Measurements from ENCODE around the gene PRDM4.

Gene PRDM4, protein sequence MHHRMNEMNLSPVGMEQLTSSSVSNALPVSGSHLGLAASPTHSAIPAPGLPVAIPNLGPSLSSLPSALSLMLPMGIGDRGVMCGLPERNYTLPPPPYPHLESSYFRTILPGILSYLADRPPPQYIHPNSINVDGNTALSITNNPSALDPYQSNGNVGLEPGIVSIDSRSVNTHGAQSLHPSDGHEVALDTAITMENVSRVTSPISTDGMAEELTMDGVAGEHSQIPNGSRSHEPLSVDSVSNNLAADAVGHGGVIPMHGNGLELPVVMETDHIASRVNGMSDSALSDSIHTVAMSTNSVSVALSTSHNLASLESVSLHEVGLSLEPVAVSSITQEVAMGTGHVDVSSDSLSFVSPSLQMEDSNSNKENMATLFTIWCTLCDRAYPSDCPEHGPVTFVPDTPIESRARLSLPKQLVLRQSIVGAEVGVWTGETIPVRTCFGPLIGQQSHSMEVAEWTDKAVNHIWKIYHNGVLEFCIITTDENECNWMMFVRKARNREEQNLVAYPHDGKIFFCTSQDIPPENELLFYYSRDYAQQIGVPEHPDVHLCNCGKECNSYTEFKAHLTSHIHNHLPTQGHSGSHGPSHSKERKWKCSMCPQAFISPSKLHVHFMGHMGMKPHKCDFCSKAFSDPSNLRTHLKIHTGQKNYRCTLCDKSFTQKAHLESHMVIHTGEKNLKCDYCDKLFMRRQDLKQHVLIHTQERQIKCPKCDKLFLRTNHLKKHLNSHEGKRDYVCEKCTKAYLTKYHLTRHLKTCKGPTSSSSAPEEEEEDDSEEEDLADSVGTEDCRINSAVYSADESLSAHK

DNA sequence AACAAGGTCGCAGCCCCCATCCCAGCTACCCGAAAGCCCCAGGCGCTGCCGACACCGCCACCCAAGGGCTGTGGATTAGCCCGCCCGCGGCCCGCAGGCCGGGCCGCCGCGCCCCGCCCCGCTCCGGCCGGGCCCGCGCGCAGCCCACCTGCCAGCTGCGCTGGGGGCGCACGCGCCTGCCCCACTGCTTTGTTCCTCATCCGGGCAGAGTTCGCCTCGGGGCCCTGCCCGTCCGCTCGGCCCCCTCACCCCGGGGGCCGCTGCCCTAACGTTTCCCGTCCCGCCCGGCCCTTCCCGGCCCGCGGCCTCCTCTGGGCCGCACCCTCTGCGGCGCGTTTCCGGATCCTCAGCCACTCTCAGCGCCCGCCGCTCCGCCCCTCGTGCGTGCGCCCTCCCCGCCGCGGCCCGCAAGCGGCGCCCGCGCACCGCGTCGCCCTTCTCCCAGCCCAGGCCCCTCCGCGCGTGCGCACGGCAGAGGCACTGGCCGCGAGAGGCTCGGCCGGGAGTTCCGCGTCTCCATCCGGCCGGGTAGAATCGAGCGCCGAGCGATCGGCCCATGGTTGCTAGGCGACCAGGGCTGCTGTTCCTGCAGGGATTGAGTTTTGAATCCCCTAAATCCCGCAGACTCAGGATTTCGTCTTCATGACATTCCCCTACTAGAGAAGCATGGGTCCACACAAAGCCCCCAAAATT is at the start of gene PRDM4:
Gene PRDM4 (minus strand): TSS at position 329 of the 693 bp plus-strand sequence. CDS start 622 bp downstream, outside the sequence.
- DNase-seq (ENCODE audit: low read depth in 2 of 2): peak; percentile 89 to 90

DNA sequence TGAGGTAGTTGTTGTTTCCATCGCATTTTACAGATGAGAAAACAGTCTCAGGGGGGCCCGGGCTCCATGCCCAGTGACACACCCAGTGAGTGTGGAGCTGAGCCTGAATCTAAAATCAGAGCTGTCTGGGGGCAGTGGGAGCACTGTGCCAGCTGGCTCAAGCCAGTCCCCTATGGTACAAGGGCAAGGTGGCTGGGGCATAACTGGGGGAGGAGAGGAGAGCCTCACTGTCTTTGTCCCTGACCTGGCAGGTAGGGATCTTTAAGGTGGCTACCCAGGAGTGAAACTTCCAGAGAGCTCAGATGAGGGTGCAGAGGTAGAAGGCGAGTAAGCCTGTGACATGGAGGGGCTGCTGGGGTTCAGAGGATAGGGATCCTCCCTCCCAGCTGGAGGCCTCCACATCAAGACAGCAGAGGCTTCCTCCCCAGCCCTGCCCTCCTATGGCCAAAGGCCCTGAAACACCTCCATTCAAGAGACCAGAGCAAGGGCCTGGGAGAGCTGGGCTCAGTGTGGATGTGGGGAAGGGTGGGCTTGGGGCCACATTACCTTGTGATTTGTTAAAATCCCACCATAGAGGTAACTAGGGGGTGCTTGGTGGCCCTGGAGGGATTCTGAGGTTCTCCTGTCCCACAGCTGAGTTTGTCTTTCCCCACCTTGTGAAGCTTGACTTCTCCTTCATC is 46.7 kb upstream of the PRDM4 start:
- DNase-seq (ENCODE audit: low read depth in 2 of 2): no peak

DNA sequence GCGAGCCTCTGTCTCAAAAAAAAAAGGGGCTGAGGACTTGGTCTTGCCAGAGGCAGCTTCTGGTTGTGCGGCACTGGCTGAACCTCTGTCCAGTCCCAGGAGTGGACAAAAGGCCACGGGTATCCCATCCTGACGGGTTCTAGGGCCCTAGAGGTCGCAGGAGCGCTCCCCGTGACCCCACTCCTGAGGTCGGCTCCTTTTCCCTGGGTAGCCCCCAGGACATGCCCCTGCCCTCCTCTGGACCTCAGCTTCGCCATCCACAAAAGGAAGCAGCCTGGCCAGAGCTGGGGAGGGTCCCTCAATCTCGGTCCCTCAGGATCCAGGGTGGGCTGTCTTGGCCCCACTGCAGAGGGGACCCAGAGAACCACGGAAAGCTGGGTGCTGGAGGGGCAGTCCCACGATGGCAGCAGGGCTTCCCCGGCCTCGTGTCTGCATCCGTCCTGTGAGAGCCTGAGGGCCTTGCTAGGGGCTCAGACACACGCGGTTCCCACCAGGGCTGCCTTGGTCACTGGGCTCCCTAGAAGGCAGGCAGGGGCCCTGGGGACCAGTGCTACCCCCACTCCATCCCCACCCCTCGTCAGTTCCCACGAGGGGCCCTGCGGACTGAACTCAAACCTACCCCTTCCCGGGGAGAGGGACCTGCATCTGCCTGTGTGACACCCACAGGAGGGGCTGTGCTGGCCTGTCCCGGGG is 44.7 kb upstream of the PRDM4 start:
- DNase-seq (ENCODE audit: low read depth in 2 of 2): no peak

DNA sequence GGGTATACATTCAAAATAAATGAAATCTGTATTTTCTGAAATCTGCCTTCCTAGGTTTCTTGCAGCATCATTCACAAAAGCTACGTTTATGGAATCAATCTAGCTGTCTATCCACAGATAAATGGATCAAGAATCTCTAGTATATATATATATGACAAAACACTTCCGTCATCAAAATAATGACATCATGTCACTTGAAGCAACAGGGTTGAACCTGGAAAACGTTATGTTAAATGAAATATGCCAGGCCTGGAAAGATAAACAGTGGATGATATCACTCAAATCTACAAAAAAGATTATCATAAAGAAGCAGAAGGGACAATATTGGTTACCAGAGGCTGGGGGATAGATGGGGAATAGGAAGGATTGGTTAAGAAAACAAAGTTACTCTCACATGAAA is 42.2 kb upstream of the PRDM4 start:
- DNase-seq (ENCODE audit: low read depth in 2 of 2): no peak

DNA sequence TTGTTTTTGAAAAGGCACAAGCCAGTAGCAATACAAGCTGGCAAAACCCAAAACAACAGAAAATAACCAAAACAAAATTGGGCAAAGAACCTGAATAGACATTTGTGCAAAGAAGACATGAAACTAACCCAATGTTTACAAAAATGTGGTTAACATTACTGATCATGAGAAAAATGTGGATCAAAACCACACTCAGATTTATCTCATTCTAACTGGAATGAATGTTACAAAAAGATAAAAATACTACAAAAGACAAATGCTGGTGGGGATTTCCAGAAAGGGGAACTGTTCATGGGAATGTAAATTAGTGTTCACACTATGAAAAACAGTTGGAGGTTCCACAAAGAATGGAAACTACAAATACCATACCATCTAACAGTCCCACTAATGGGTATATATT is 40.2 kb upstream of the PRDM4 start:
- no peak for DNase-seq (ENCODE audit: low read depth in 2 of 2)

DNA sequence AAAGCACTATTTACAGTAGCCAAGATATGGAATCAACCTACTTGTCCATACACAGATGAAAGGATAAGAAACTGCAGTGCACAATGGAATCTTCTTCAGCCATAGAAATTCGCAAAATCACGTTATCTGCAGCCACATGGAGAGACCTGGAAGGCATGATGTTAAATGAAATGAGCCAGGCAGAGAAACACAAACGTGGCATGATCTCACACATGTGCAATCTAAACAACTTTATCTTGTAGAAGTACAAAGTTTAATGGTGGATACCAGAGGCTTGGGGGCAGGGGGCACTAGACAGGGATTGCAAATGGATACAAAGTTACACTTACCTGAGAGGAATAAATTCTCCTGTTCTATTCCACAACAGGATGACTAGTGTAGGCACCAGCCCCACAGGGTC is 37.6 kb upstream of the PRDM4 start:
- DNase-seq (ENCODE audit: low read depth in 2 of 2): no peak

DNA sequence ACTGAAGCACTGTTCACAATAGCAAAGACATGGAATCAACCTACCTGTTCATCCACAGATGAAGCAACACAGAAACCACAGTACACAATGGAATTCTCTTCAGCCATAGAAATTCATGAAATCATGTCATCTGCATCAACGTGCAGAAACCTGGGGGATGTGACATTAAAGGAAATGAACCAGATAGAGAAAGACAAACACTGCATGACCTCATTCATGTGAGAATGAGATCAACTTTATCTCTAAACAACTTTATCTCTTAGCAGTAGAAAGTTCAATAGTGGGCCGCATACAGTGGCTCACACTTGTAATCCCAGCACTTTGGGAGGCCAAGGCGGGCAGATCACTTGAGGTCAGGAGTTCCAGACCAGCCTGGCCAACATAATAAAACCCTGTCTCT is 33.5 kb upstream of the PRDM4 start:
- DNase-seq (ENCODE audit: low read depth in 2 of 2): no peak

DNA sequence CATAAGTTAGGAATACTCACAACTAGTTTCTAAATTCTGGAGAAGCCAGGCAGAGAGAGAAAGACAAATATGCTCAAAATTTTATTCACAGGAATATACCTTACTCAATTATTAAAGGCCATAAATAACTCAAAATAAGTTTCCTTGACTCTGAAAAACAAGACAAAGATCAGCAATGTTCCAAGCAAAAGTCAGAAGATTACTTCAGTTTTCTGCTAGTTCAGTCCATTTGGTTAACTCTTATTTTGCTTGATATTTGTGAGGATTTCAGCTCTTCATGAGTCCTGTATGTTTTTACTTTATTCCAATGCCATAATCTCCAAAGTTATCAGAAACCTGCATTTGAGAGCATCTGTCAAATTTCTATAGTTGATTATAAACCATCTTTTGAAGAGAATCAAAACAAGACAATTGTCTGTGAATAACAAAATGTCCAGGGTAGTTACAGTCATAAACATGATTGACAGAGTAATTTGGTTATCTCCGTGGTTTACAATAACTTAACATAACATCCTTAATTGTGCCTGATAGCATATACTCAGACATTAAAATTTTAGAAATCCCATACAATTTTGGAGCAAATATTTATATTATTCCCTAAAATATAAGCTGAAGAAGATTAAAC is 30.6 kb upstream of the PRDM4 start:
- no peak for DNase-seq (ENCODE audit: low read depth in 2 of 2)

DNA sequence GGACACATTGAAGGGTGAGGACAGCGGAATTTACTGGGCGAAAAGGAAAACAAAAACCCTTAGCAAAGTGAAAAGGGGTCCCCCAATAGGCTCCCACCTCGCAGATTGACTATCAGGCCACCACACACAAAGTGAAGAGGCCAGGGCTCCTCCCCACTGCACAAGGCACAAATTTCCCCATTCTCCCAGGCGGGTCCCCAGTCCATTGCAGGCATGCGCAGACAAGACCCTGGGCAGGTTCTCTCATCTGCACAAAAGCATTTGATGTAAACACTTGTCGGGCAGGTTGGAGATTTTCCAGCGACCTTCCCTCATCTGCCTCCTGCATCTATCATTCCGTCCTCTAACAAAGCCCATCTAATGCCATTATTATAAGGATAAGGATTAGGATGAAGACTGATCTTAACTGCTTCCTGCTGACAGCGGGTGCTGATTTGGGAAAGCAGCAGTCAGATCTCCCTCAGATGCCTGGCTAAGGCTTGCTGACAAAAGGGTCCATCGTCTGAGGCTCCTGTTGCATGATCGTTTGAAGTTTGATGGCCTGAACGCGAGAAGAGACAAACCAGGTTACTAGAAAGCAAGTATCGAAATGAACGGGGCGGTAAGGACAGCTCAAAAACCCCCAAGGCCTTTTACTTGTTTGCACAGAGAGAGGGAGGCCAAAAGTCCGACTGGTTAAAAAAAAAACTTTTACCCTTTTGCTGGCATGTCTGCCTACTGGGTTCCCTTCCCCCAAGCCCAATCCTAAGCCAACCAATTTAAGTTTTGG is 27.9 kb upstream of the PRDM4 start:
- no peak for DNase-seq (ENCODE audit: low read depth in 2 of 2)

DNA sequence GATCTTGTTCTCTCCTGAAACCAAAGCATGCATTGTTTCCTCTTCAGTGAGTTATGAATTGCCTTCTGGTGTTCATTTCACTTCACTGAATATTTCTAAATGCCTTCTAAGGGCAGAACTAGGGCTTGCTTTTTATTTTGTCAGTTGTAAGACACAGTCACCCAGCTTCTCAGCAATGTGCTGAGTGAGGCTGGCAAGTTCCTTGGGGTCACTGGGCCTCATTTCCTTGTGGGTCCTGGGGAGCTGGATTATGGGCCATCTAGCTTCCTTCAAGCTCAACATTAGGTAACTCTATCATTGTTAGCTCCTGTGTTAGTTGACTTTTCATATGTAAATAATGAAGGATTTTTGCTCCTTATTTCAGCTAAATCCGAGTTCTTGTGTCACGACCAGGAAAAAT is 27.3 kb upstream of the PRDM4 start:
- no peak for DNase-seq (ENCODE audit: low read depth in 2 of 2)

DNA sequence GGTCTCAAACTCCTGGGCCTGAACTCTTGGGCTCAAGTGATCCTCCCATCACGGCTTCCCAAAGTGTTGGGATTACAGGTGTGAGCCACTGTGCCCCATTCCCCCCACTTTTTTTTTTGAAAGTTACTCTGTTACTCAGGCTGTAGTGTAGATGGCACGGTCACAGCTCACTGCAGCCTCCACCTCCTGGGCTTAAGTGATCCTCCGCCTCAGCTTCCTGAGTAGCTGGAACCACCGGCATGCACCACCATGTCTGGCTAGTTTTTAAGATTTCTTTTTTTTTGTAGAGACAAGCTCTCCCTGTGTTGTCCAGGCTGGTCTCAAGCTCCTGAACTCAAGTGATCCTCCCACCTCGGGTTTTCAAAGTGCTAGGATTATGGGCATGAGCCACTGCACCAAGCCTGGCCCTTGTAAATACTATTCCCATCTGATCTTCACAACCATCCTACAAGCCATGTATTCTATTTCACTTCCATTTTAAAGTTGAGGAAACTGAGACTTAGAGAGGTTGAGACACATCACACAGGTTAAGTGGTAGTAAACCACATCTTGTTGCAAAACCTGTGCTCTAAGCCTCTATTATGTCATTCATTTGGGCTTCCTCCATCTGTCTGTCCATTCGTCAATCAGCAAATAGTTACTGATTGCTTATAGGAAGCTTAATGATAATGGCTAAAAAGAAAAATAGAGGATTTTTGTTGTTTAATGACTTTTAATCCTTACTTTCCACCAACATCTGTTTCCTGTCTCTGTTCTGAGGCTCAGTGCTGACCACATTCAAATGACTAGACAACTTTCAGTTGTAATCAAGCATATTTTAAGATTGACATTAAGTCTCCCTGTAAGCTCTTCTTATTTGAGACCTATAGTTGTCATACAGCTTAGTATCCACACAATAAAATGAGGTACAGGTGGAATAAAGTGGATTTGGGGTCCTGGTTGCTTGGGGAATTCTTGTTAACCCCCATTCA is 22.8 kb upstream of the PRDM4 start:
- DNase-seq (ENCODE audit: low read depth in 2 of 2): no peak

DNA sequence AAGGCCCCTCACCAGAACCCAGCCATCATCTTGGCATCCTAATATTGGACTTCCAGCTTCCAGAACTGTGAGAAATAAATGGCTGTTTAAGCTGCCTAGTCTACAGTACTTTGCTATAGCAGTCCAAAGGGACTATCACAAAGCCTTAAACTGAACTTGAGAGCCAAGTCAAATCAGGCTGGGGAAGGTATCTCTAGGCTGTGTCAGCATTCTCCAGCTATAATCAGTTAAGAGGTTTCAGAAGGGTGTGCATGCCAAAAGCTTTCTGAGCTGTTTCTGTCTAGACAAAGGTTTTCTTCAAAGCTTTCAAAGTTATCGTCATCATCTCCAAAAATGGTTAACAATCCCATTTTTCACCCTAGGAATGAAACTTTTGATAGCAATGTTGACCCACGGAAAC is 21.1 kb upstream of the PRDM4 start:
- DNase-seq (ENCODE audit: low read depth in 2 of 2): no peak

DNA sequence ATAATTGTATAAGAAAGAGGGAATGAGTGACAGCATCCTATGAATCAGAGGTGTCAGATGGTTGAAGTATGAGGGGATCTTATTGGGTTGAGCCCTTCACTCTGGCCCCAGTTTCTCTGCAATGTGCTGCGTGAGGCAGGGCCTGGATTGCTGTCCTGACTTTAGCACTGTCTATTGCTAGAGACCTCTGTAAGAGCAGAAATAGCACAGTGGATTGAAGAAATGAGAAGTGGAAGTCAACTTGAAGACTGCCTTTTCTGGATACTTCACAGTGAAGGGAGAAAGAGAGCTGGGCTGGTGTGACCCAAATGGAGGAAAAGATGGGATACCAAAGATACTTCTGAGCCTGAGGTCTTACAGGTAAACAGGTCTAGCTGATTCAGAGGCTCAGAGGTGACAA is 19.4 kb upstream of the PRDM4 start:
- no peak for DNase-seq (ENCODE audit: low read depth in 2 of 2)

DNA sequence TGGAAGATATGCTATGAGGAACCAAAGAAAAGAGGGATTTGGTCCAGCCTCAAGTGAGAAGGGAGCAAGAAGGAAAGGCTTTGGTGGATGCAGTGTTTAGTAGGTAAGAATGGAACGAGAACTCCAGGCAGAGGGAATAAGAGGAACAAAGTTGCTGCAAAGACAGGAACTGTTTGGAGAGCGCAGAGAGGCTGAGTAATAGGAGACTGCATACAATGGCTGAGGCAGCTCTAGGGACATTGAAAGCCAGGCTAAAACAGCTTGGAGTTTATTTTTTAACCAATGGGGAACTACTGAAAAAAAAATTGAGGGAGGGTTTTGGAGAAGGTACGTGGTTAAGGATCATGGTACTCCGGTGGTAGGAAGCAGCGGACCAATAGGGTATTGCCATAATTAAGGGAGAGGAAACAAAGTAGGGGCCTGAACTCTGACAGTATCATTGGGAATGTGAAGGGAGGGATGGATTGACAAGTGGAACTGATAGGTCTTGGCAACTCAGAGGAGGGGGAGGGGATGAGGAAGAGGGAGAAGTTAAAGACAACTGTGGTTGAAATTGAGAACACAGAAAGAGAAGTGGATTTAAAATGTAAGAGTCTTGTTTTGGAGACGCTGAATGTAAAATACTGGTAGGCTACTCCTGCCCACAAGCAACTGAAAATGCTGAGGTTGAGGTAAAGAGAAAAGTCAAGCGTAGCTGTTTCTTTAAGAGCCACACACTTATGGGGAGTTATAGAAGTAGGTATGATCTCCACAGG is 18.3 kb upstream of the PRDM4 start:
- DNase-seq (ENCODE audit: low read depth in 2 of 2): no peak

DNA sequence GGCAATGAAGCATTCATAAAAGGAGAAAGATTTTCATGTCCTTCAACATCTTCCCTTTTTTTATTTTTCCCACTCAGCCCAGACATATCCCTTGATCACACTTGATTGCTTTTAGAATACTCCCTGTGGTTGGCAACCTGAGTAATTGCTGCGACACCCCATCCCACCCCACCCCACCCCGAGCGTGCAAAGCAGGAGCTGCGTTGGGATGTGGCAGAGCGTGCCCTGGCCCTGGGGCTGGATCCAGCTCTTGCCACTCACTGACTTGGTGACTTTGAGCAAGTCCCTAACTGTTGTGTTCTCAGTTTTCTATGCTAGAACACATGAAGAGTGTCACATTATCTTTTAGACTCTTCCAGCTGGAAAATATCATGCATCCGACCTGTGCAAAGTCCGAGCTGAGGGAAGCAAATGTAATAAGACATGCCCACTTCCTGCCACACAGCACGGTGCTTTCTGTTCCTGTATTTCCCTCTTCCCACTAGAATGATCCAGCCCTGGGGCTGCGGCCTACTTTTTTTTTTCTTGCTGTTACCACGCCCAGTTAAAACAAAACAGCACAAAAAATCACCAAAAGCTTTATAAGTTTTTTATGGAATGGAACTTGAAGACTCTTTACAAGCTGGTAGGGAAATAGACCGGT is 17.6 kb upstream of the PRDM4 start:
- DNase-seq (ENCODE audit: low read depth in 2 of 2): no peak

DNA sequence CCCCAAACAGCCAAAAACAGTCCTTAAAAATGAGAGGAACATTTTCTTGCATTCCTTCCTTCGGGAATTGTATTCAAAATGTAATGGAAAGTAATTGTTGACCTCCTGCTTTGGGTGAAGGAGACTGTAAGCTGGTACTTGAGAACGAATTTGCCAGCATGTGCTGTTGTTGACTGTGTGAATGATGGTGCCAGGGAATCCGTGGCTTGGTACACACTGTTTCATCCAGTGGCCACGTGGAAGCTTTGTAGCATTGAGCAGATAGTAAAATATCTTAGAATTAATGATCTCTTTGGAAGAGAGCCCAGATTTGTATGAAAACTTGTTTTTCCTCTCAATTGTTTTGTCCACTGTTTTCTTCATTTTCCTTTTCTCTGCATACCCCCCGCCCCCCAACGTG is 15.2 kb upstream of the PRDM4 start:
- no peak for DNase-seq (ENCODE audit: low read depth in 2 of 2)

DNA sequence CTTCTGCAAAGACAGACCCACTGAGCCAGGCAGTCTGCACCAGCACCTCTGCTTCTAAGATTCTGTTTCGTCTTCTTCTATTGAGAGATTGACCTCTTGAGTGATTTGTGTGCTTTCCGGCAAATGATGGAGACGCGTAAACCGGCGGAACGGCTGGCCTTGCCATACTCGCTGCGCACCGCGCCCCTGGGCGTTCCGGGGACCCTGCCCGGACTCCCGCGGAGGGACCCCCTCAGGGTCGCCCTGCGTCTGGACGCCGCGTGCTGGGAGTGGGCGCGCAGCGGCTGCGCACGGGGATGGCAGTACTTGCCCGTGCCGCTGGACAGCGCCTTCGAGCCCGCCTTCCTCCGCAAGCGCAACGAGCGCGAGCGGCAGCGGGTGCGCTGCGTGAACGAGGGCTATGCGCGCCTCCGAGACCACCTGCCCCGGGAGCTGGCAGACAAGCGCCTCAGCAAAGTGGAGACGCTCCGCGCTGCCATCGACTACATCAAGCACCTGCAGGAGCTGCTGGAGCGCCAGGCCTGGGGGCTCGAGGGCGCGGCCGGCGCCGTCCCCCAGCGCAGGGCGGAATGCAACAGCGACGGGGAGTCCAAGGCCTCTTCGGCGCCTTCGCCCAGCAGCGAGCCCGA is 14.3 kb upstream of the PRDM4 start:
- DNase-seq (ENCODE audit: low read depth in 2 of 2): no peak
